Renal cortical epithelial cell (primary cell): ENCODE measurements around the gene SLC39A9. TPM values are rescaled to one million over a fixed set of nuclear protein-coding genes. Genes with fewer than 3 reads are reported as not detected.

Source experiments
- DNase-seq: peaks from one replicate; pipeline ENCODE4 v3.0.0-alpha.2; 2011; ENCODE audit warnings: low read depth
- total RNA-seq: library from RNA; depleted of rRNA; stranded (reverse); fragments of >200 nt; gene quantifications from 2 replicates; pipeline ENCODE4 v1.2.3, GENCODE V29; 2014

Gene SLC39A9
- total RNA-seq, 1 donor from 2014 or later: 151 TPM

DNA sequence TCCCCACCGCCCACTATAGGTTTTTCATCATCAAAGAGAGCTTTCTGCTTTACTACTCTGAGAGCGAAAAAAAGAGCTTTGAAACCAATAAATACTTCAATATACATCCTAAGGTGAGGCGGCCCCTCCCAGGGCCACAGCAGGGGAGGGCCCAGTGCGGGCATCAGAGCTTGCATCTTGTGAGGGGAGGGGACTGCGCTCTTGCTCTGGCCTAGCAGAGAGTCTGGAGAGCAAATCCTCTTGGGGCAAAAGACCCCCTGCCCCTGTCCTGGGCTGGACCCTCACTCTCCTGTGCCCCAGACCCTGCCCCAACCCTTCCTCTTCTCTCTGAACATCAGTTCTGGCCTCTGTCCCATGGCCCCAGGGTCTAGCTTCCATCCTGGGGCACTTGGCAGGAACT, 101.6 kb downstream of the SLC39A9 start:
- no peak for DNase-seq

- no peak for DNase-seq
Measured at GRCh38 chr14:69500736-69501135, 102.2 kb downstream of the SLC39A9 start.

GRCh38 chr14:69501423-69501838, 102.9 kb downstream of the SLC39A9 start:
- DNase-seq: no peak

DNA sequence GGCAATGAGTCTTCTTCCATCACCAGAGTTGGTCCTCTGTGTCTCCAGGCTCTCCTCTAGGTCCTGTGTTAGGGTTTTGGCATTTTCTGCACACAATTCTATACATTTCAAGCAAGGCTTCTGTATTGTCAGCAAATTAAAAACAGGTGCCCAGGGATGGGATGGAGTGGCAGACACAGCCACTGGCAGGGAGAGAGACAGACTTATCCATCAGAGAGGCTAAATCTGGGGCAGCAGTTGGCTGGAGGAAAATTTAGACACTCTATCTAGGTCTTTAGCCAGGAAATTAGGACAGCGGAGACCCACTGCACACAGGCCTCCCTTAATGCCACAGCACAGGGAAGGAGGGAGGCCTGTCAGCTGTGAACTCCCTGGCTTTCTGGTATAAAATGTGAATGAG, 106.3 kb downstream of the SLC39A9 start:
- no peak for DNase-seq

- DNase-seq: no peak
Measured at GRCh38 chr14:69505338-69506240, 107.1 kb downstream of the SLC39A9 start.

- DNase-seq: no peak
Measured at GRCh38 chr14:69506241-69506595, 107.7 kb downstream of the SLC39A9 start.

Other genes starting within 250 kb of the SLC39A9 start
- 12.2 and 30.8 TPM in 2 replicates for gene DCAF5, start 245.6 kb upstream of the SLC39A9 start, total RNA-seq
- gene EXD2, start 207.2 kb upstream of the SLC39A9 start, total RNA-seq: 24.7 and 37.4 TPM in 2 replicates
- 1.1 TPM in 1 of 2 replicates, not detected in the other for gene GALNT16, start 138.5 kb upstream of the SLC39A9 start, total RNA-seq
- 65.0 and 150 TPM in 2 replicates for gene ERH, start 393 bp upstream of the SLC39A9 start, total RNA-seq
- 0.10 TPM in 1 of 2 replicates, not detected in the other for gene PLEKHD1, start 86.0 kb downstream of the SLC39A9 start, total RNA-seq
- not detected in 2 replicates for gene CCDC177, start 176.2 kb downstream of the SLC39A9 start, total RNA-seq
- 20.8 and 34.2 TPM in 2 replicates for gene SUSD6, start 212.9 kb downstream of the SLC39A9 start, total RNA-seq